ENCODE results near the gene ANKRD44. TPM values are rescaled to one million over a fixed set of nuclear protein-coding genes. Genes with fewer than 3 reads are reported as not detected.

Gene ANKRD44
- total and polyA plus RNA-seq, 2 of the 8 experiments (the other 6 are each of a cell fraction or from before 2014, with no cell fraction given) = 1.2 to 1.3 TPM

DNA sequence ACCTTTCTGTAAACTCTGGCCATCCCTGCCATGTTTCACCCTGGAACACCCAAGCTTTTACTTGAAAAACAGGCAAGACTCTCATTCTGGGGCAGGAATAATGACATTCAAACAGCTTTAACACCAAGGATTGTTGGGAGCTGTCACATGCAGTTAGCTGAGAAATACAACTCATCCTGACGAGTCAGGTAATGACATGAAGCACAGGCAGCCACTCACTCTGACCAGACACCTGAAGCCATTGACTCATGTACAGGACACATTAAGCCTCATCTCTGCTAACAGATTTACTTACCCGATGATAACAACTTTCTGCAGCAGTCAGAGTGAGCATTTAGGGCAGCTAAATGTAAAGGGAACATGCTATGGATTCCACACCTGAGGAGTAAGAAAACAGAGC is 220.9 kb downstream of the ANKRD44 start (continued):
- TF ChIP-seq KDM5A (IDR thresholded peaks at IDR 0.05; ENCODE audit: low read length) = no peak
- TF ChIP-seq JUND (IDR thresholded peaks at IDR 0.05; ENCODE audit: low read length) = no peak
- TF ChIP-seq POU5F1 (IDR thresholded peaks at IDR 0.05; ENCODE audit: low read depth, low read length) = no peak
- TF ChIP-seq FOSL1 (IDR thresholded peaks at IDR 0.05; ENCODE audit: insufficient read depth, low read depth, low read length) = no peak
- no peak for TF ChIP-seq SIN3A (conservative IDR thresholded peaks at IDR 0.05 in 1 of 2, IDR thresholded peaks at IDR 0.05 in 1 of 2; ENCODE audit: low read depth in 1 of 2, low read length in 2 of 2)
- TF ChIP-seq POLR2AphosphoS5 (IDR thresholded peaks at IDR 0.05; ENCODE audit: low read depth, low read length) = no peak

Measured in H1 (cell line).